NCI-H2081 (cell line): ENCODE measurements around the gene PDPN.

Experiments
- DNase-seq, 2 experiments: peaks; one replicate each; lab custom pipeline; 2025; lab: John Stamatoyannopoulos, UW

The PDPN gene

GRCh38 chr1:13617773-13618172 lies 34.1 kb downstream of the PDPN start:
- no peak for DNase-seq

DNA sequence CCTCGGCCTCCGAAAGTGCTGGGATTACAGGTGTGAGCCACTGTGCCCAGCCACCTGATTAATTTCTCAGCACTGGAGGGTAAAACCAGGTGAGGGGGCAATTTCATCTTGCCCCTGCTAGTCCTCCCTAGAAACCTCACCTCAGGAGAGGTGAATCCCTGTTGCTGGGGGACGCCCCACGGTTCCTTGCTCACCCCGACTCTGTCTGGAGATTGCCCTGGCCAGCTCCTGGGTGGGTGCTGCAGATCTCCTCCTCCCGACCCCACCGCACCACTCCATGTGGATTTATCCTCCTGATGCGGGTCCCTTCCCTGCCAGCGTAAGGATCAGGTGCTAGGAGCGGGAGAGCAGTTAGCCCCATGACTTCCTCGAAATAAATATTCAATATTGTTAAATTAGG lies 34.9 kb downstream of the PDPN start:
- no peak for DNase-seq

- no peak for DNase-seq
Measured at GRCh38 chr1:13619909-13620308, 36.3 kb downstream of the PDPN start.

GRCh38 chr1:13620825-13621224 lies 37.2 kb downstream of the PDPN start:
- DNase-seq = no peak

- no peak for DNase-seq
Measured at GRCh38 chr1:13622446-13622845, 38.8 kb downstream of the PDPN start.

- DNase-seq = no peak
Measured at GRCh38 chr1:13623021-13623637, 39.5 kb downstream of the PDPN start.

GRCh38 chr1:13624526-13624925 lies 40.9 kb downstream of the PDPN start:
- DNase-seq = no peak

DNA sequence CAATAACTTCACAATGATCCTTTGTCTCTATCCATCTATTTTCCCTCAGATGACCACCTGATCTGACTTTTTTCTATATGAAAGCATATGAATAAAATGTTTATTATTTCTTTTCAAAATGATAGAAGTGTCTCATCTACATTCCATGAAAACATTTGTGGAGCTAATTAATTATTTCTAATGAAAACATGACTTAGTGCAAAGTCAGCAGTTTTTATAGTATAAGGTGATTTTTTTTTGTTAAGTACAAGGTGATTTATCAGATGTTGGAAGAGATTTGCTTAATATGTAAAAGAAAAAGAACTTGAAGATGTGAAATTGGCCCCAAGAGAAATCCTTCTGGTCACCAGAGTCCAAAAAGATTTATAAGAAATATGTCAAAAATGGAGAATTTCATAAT lies 43.5 kb downstream of the PDPN start:
- no peak for DNase-seq

- no peak for DNase-seq
Measured at GRCh38 chr1:13628218-13628617, 44.6 kb downstream of the PDPN start.

DNA sequence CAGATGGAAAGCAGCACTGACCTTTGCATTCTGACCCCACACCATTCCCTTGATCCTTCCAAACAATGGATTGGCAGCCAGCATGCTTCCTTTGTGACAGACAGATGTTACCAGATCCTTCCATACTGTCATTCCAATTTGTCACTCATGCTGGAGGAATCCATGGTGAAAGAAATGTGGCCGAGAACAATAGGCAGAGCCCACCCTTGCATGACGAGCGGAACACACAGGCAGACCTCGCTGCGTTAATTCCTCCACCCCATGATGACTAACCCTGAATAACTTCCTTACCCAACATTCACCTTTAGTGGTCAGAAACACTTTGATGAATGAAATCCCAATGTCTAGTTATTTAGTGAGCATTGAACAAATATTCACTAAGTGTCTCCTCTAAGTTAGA lies 45.1 kb downstream of the PDPN start:
- DNase-seq = no peak

DNA sequence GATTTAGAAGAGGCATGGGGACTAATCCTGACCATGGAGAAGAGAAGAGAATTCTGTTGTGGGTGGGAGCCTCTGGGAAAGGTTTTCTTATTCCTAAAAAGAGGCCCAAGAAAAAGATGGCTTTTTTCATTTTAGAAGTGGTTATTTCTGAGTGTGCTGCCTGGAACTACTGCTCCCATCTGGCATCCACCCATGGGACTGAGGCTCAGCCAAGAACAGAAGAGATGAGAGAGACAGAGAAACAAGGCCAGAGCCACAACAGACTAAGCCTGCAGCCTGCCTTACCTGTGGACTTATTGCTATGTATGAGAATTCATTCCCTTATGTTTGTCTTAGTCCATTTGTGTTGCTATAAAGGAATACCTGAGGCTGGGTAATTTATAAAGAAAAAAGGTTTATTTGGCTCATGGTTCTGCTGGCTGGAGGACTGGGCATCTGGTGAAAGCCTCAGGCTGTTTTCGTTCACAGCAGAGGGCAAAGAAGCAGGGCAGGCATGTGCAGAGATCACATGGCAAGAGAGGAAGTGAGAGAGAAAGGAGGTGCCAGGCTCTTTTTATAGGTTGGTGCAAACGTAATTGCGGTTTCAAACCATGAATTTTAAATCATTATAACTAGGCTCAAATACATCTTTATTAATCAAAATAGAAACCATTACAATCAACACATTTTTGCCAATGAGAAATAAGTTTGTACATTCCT lies 58.8 kb downstream of the PDPN start:
- no peak for DNase-seq

DNA sequence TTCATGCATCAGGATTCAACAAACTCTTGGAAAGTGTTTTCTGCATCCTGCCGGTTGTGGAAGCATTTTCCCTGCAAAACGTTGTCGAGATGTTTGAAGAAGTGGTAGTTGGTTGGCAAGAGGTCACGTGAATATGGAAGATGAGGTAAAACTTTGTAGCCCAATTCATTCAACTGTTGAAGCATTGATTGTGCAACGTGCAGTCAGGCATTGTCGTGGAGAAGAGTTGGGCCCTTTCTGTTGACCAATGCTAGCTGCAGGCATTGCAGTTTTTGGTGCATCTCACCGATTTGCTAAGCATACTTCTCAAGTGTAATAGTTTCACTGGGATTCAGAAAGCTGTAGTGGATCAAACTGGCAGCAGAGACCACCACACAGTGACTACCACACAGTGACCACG lies 59.4 kb downstream of the PDPN start:
- no peak for DNase-seq

GRCh38 chr1:13646521-13646920 lies 62.9 kb downstream of the PDPN start:
- DNase-seq = no peak

GRCh38 chr1:13651279-13651678 lies 67.6 kb downstream of the PDPN start:
- no peak for DNase-seq

GRCh38 chr1:13652238-13652637 lies 68.6 kb downstream of the PDPN start:
- no peak for DNase-seq

- no peak for DNase-seq
Measured at GRCh38 chr1:13661539-13661938, 77.9 kb downstream of the PDPN start.

- DNase-seq = no peak
Measured at GRCh38 chr1:13662493-13662892, 78.9 kb downstream of the PDPN start.

DNA sequence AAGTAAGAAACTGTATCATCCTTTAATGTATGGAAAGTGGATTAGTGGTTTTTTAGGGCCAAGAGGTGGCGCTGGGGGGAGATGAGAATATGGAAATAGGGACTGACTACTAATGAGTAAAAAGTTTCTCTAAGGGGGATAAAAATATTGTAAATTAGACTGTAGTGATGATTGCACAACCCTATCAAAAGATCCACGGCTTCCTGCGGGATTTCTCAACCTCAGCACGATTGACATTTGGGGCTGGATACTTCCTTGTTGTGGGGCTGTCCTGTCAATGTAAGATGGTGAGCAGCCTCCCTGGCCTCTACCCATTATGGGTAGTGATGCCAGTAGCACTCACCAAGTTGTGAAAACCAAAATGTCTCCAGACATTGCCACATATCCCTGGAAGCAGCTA lies 80.3 kb downstream of the PDPN start:
- no peak for DNase-seq

DNA sequence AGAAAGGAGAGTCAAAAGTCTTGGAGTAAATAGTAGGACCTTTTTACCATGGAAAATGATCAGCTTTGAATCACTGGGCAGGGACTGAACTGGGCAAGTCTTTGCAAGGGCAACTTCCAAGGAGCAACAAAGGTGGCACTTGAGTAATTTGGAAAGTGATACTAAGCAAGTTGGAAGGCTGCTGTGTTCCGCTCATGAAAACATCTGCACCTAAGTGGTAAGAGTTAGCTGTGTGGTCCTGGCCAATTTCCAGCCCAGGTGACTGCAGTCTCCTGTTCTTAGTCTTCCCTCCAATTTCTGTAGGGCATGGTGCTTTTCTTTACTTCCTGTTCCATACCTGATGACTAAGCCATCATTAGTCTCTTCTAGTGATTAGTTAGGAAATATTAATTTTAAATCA lies 80.8 kb downstream of the PDPN start:
- no peak for DNase-seq

DNA sequence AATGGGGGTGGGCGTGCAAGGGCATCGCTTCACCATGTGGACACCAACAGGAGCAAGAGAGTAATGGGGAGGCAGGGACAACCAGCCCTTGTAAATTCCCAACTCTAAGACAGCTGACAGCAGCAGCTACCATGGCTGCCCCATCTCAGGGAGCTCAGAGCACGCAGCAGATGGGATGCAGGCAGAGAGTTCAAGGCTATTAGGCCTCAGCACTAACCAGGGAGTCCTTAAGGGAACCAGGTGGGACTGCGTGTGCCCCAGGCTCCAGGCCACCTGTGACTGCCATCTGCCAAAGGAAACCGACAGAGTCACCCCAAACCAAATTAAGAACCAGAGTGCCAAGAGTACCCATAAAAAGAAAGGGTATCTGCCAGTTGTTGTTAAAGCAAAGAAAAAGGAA lies 82.7 kb downstream of the PDPN start:
- no peak for DNase-seq
